Islet of Langerhans (tissue), 1 donor: Measurements from ENCODE around the gene TEKT5.
"Not testable (repeated sequence)": the region's sequence is repeated elsewhere in the genome, so short reads cannot be mapped to it uniquely, and the experiment has no call there.

Source experiments
- FAIRE-seq: peaks from one replicate; lab custom pipeline; 2011; peaks lifted over from hg19 to GRCh38; lab: Jason Lieb, UNC

TEKT5 gene

GRCh38 chr16:10629592-10629963 lies 65.2 kb downstream of the TEKT5 start:
- no peak for FAIRE-seq

- FAIRE-seq: no peak
Observed at GRCh38 chr16:10625595-10626357, 69.0 kb downstream of the TEKT5 start.

DNA sequence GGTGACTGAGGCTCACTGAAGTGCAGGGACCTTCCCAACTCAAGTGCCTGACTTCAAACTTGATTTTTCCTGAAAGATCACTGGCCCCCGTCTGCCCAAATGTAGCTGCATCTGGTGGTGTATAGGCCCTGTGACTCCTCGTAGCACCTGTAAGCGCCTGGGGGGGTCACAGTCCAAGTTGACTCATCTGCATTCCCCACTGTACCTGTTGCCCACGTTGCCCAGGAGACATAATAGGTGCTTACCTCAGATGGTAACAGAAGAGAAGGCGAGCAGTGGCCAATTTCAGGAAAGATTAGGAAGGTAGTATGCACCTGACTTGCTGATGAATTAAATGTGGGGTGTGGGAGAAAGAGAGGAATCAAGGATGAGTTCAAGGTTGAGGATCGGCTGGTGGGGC lies 70.2 kb downstream of the TEKT5 start:
- FAIRE-seq: no peak

GRCh38 chr16:10623059-10623458 lies 71.7 kb downstream of the TEKT5 start:
- no peak for FAIRE-seq

- no peak for FAIRE-seq
Observed at GRCh38 chr16:10622036-10622921, 72.5 kb downstream of the TEKT5 start.

DNA sequence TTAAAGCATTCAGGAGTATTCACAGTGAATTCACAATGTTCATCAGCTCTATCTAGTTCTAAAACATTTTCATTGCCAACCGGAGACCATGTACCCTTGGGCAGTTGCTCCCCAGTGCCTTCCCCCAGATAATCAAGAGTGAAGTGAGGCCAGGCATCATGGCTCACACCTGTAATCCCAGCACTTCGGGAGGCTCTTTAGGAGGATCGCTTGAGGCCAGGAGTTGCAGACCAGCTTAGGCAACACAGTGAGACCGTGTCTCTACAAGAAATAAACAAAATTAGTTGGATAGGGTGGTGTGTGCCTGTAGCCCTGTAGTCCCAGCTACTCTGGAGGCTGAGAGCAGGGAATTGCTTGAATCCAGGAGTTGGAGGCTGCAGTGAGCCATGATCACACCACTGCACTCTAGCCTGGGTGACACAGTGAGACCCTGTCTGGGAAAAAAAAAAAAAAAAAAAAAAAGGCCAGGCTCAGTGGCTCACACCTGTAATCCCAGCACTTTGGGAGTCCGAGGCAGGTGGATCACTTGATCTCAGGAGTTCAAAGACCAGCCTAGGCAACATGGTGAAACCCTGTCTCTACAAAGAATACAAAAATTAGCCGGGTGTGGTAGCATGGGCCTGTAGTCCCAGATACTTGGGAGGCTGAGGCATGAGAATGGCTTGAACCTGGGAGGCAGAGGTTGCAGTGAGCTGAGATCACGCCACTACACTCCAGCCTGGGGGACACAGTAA lies 73.3 kb downstream of the TEKT5 start:
- not testable (repeated sequence) for FAIRE-seq

- FAIRE-seq: no peak
Observed at GRCh38 chr16:10620120-10620519, 74.6 kb downstream of the TEKT5 start.

DNA sequence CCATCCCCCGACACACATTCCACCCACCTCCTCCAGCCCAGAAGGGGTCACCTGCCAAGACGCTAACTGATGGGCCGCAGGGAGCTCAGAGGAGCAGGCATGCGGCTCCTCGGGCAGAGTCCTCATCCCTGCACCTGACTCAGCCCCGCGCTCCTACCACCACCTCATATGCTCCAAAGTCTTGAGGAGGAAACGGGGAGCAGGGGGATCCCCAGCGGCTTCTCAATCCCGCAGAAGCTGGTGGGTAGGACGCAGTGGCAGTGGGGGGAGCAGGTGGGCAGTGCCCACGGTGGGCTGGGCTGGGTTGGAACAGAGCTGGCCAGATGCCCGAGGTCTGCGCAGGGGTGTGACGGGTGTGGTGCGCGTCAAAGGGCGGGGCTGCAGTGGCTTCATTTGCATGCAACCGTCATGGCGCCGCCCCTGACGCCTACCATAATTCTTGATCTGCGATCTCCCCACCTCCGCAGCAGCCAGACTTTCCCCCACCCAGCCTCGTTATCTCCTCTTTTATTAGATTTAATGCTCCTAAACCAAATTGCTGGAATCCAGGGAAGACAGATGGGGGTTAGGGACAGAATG lies 75.4 kb downstream of the TEKT5 start:
- FAIRE-seq: no peak

GRCh38 chr16:10618710-10619209 lies 76.0 kb downstream of the TEKT5 start:
- FAIRE-seq: no peak

GRCh38 chr16:10617662-10618420 lies 76.9 kb downstream of the TEKT5 start:
- FAIRE-seq: no peak

DNA sequence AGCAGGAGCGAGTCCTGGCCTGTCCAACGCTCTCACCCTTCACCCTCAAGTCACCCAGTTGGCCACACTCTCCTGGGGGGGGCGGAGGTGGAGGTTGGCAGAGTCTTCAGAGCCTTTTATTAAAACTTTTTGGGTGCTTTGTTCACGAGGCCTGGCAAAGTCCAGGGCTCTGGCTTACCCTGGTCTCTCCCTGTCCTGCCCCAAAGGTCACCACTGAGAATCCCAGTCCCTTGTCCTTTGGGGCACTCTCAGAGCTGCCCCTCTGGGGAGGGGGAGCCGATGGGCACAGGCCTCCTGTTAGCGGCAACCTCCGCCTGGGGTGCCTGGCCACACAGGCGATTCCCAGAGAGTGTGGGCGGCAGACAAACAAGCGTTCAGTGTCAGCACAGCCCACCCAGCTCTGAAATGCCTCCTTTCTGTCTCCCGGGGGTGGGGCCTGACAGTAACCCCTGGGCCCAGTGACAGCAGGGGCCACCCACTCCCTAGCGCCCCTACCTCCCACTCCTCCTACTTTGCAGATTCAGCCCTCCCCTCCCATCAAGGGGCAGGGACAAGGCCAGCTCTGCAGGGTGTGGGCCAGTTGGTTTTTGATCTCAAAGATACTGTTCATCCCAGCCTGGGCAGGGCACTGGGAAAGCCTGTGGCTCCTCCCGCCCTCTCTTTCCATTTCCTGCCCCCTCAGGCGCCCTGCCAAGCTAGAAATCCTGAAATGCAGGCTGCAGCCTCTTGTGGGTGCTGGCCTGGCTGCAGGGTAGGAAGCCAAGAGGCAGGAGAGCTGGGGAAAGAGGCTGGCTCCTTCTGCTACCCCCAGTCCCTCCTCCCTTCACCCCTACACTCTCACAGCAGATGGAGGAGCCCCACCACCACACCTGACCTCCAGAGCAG lies 77.7 kb downstream of the TEKT5 start:
- no peak for FAIRE-seq

- no peak for FAIRE-seq
Observed at GRCh38 chr16:10616419-10616755, 78.3 kb downstream of the TEKT5 start.

DNA sequence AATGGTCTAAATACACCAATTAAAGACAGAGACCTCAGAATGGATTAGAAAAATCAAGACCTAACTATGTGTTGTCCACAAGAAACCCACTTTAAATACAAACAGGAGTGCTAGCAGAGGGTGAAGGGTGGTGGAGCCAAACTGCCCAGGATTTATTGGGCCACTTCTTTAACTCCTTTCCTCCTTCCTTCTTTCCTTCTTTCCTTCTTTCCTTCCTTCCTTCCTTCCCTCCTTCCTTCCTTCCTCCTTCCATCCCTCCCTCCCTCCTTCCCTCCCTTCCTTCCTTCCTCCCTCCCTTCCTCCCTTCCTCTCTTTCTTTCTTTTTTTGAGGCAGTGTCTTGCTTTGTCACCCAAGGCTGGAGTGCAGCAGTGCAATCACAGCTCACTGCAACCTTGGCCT lies 80.0 kb downstream of the TEKT5 start:
- FAIRE-seq: no peak

- no peak for FAIRE-seq
Observed at GRCh38 chr16:10613785-10614485, 80.8 kb downstream of the TEKT5 start.

DNA sequence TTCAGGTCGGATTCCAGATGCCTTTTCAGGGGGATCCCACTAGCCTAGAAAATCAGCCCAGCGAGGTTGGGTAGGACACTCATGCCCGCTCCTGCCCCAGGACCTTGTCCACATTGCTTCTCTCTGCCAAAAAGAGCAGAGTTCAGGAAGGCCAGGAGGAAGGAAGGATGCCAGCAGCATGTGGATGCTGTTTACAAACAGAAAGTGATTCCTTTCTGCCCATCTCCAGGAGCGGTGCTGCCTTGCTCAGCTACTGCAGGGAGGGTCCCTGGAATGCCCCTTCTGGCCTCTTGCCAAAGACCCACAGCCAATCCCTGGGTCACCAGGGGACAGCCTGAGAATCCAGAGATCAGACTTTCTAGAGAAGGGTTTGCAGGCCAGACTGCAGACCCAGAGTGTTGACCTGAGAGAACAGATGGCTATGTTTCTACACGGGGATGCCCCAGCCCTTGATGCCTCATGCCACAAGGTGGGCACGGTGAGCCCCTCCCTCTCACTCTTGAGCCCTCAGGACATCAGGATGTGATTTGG lies 82.0 kb downstream of the TEKT5 start:
- FAIRE-seq: no peak

GRCh38 chr16:10611825-10612342 lies 82.8 kb downstream of the TEKT5 start:
- no peak for FAIRE-seq

- FAIRE-seq: no peak
Observed at GRCh38 chr16:10610499-10611184, 84.1 kb downstream of the TEKT5 start.

DNA sequence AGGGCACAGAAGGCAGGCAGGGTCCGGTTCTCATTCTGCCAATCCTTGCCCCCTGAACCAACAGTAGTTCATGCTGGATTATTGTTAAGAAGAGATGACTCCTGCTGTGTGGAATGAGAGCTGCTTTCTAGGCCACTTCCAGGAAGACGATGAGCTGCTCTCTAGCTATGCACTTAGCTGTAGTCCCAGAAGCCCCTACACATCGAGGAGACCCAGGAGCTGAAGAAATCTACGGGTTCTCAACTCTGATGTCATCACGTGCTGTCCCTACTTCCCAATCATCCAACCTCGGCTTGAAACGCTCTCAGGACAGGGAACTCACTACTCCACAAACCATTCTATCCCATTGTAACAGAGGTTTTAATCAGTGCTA lies 85.3 kb downstream of the TEKT5 start:
- no peak for FAIRE-seq
